Progenitor cell of endocrine pancreas (in vitro differentiated cells): ENCODE data around the gene NCOA7. TPM values are rescaled to one million over a fixed set of nuclear protein-coding genes. Genes with fewer than 3 reads are reported as not detected.
A peak's percentile ranks its signal among the peaks of the same experiment; 100 is the strongest.
"Not testable (repeated sequence)": the region's sequence is repeated elsewhere in the genome, so short reads cannot be mapped to it uniquely, and the experiment has no call there.

Experiments
- DNase-seq: peaks from one replicate; pipeline ENCODE4 v3.0.0; 2021; ENCODE audit warnings: low spot score; ENCODE audit not compliant: unreplicated experiment
- H3K27ac Mint-ChIP-seq: 2 replicates; pipeline ENCODE4 v1.8.0; 2021; ENCODE audit warnings: mild to moderate bottlenecking, moderate library complexity, mixed read lengths
- H3K27me3 Mint-ChIP-seq: 2 replicates; pipeline ENCODE4 v1.8.0; 2021; ENCODE audit warnings: mixed read lengths
- H3K36me3 Mint-ChIP-seq: 2 replicates; pipeline ENCODE4 v1.8.0; 2022; ENCODE audit warnings: mixed read lengths; ENCODE audit not compliant: insufficient read depth
- H3K4me1 Mint-ChIP-seq: 2 replicates; pipeline ENCODE4 v1.8.0; 2021; ENCODE audit warnings: low read depth, mixed read lengths
- H3K4me3 Mint-ChIP-seq: 2 replicates; pipeline ENCODE4 v1.8.0; 2021; ENCODE audit warnings: low read depth, mild to moderate bottlenecking, moderate library complexity, mixed read lengths
- H3K9me3 Mint-ChIP-seq: 2 replicates; pipeline ENCODE4 v1.8.0; 2021; ENCODE audit warnings: low read depth, mixed read lengths
- total RNA-seq: library from RNA; stranded (reverse); gene quantifications from 2 replicates; pipeline ENCODE4 v1.2.1, GENCODE V29; 2021
- TF ChIP-seq, protein P1 (sequence below): fragments of 200-600 bp; sonication (generic); IDR thresholded peaks from one replicate; pipeline ENCODE4 v1.5.0; 2021; ENCODE audit warnings: antibody characterized with exemption, mild to moderate bottlenecking; ENCODE audit not compliant: unreplicated experiment

Gene NCOA7
- total RNA-seq, 1 donor from 2014 or later, result 18.0 TPM

GRCh38 chr6:125888989-125889656 is 98.4 kb downstream of the NCOA7 start:
- H3K36me3 Mint-ChIP-seq, result peaks cover 12% of the 10 kb centered on the region

GRCh38 chr6:125899726-125900182 is 109.0 kb downstream of the NCOA7 start:
- DNase-seq, result no peak
- H3K4me3 Mint-ChIP-seq, result no peak overlapping the region

More at GRCh38 chr6:125888989-125889656, 98.4 kb downstream of the NCOA7 start:
- Mint-ChIP-seq H3K4me1 (no peaks in the 10 kb centered on the region), H3K4me3 (no peak overlapping the region), H3K9me3 (no peaks in the 10 kb centered on the region), H3K27me3 (no peaks in the 10 kb centered on the region), H3K27ac (no peak overlapping the region)
- TF ChIP-seq, protein P1, sequence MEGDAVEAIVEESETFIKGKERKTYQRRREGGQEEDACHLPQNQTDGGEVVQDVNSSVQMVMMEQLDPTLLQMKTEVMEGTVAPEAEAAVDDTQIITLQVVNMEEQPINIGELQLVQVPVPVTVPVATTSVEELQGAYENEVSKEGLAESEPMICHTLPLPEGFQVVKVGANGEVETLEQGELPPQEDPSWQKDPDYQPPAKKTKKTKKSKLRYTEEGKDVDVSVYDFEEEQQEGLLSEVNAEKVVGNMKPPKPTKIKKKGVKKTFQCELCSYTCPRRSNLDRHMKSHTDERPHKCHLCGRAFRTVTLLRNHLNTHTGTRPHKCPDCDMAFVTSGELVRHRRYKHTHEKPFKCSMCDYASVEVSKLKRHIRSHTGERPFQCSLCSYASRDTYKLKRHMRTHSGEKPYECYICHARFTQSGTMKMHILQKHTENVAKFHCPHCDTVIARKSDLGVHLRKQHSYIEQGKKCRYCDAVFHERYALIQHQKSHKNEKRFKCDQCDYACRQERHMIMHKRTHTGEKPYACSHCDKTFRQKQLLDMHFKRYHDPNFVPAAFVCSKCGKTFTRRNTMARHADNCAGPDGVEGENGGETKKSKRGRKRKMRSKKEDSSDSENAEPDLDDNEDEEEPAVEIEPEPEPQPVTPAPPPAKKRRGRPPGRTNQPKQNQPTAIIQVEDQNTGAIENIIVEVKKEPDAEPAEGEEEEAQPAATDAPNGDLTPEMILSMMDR, result peak; percentile 47
- no peak for DNase-seq

GRCh38 chr6:125904871-125905270 is 114.1 kb downstream of the NCOA7 start:
- Mint-ChIP-seq H3K4me1 (peaks cover 14% of the 10 kb centered on the region), H3K27ac (no peak overlapping the region), H3K4me3 (no peak overlapping the region), H3K27me3 (no peaks in the 10 kb centered on the region), H3K36me3 (peaks cover 14% of the 10 kb centered on the region), H3K9me3 (no peaks in the 10 kb centered on the region)
- no peak for DNase-seq
- TF ChIP-seq, protein P1, result no peak

More at GRCh38 chr6:125899726-125900182, 109.0 kb downstream of the NCOA7 start:
- Mint-ChIP-seq H3K27me3 (no peaks in the 10 kb centered on the region), H3K27ac (no peak overlapping the region), H3K9me3 (no peaks in the 10 kb centered on the region), H3K36me3 (peaks cover 12% of the 10 kb centered on the region), H3K4me1 (peaks cover 17% of the 10 kb centered on the region)
- TF ChIP-seq, protein P1, result peak; percentile 27

GRCh38 chr6:125906158-125906998 is 115.6 kb downstream of the NCOA7 start:
- Mint-ChIP-seq H3K27ac (peak overlapping the region; percentile 23), H3K4me1 (peaks cover 11% of the 10 kb centered on the region), H3K4me3 (no peak overlapping the region), H3K9me3 (no peaks in the 10 kb centered on the region), H3K36me3 (peaks cover 12% of the 10 kb centered on the region), H3K27me3 (no peaks in the 10 kb centered on the region)
- DNase-seq, result no peak
- TF ChIP-seq, protein P1, result peak; percentile 63

DNA sequence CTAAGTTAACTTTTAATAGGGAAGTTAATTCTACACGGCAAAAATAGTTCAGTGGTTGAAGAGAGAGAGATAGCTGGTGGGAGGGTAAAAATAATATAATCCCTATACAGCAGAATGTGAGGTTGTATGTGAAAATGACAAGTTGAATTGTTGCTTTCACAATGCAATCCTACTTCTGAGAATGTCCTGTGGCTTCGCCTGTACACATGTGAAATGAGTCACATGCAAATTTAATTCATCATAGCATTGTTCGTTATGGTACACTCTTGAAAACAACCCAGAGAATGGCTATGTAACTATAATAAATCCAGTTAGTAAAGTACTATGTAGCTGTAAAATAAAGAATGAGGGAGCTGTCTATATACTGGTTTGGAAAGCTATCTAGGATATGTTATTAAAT is 119.8 kb downstream of the NCOA7 start:
- no peaks in the 10 kb centered on the region for H3K9me3 Mint-ChIP-seq
- no peak for DNase-seq
- peaks cover 1% of the 10 kb centered on the region for H3K36me3 Mint-ChIP-seq
- no peaks in the 10 kb centered on the region for H3K27me3 Mint-ChIP-seq
- H3K4me1 Mint-ChIP-seq, result peaks cover 5% of the 10 kb centered on the region
- TF ChIP-seq, protein P1, result no peak
- no peak overlapping the region for H3K27ac Mint-ChIP-seq
- H3K4me3 Mint-ChIP-seq, result no peak overlapping the region

DNA sequence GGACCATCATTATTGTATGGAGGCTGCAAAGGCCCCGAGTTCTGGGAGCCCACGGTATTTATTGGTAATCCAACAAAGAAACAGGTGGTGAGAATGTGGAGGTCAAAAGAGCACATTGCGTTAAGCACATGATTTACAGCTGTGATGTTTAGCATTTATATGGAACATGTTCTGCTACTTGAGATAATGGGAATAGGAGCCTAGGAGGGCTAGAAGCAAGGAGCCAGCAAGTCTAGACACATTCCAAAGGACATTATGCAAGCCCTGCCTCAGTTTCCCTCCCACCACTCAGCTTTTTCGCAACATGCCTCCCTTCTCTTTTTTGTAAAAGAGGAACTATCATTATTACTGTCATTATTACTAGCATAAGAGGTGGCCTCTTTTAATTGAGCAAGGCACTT is 120.3 kb downstream of the NCOA7 start:
- not testable (repeated sequence) for H3K36me3 Mint-ChIP-seq, H3K9me3 Mint-ChIP-seq, H3K4me3 Mint-ChIP-seq, H3K27me3 Mint-ChIP-seq, DNase-seq, H3K4me1 Mint-ChIP-seq, H3K27ac Mint-ChIP-seq

- H3K4me3 Mint-ChIP-seq, DNase-seq, H3K27me3 Mint-ChIP-seq, H3K9me3 Mint-ChIP-seq, H3K4me1 Mint-ChIP-seq, H3K36me3 Mint-ChIP-seq, H3K27ac Mint-ChIP-seq: not testable (repeated sequence)
Measured at GRCh38 chr6:125912430-125912829, 121.7 kb downstream of the NCOA7 start.
